Natural killer cell treated with Interleukin-12 subunit alpha and Interleukin-12 subunit beta and Interleukin-15 and Interleukin-18, amount 100 ng/mL, for 72 hours (primary cell): ENCODE data around the gene LRRC70. TPM values are rescaled to one million over a fixed set of nuclear protein-coding genes. Genes with fewer than 3 reads are reported as not detected.

ENCODE experiments used
- ATAC-seq, 2 donors: fragments of 150-1000 bp; cut with Tn5 transposase in 1 of 2; sonication (Bioruptor Pico), chemical (Tn5 transposase) in 1 of 2; 2 replicates each; pipeline ENCODE4 v1.10.0; 2021
- DNase-seq: peaks from one replicate; pipeline ENCODE4 v3.0.0; 2022; ENCODE audit warnings: low spot score
- H3K27ac Mint-ChIP-seq, 2 donors: 1 replicate in 1 of 2; 2 replicates in 1 of 2; pipeline ENCODE4 v1.8.0; 2022; ENCODE audit warnings: mixed read lengths in 2 of 2, mild to moderate bottlenecking in 1 of 2, moderate library complexity in 1 of 2
- H3K27me3 Mint-ChIP-seq, 2 donors: 1 replicate in 1 of 2; 2 replicates in 1 of 2; pipeline ENCODE4 v1.8.0; 2022; ENCODE audit warnings: mixed read lengths in 2 of 2
- H3K36me3 Mint-ChIP-seq: one replicate; pipeline ENCODE4 v1.8.0; 2022; ENCODE audit warnings: mixed read lengths
- H3K4me1 Mint-ChIP-seq, 2 donors: 1 replicate in 1 of 2; 2 replicates in 1 of 2; pipeline ENCODE4 v1.8.0; 2022; ENCODE audit warnings: low read depth in 2 of 2, mixed read lengths in 2 of 2, mild to moderate bottlenecking in 1 of 2
- H3K4me3 Mint-ChIP-seq: one replicate; pipeline ENCODE4 v1.8.0; 2022; ENCODE audit warnings: mixed read lengths
- H3K9me3 Mint-ChIP-seq: 2 replicates; pipeline ENCODE4 v1.8.0; 2022; ENCODE audit warnings: mixed read lengths
- total RNA-seq, 2 donors: library from RNA; stranded (reverse); gene quantifications; one replicate each; pipeline ENCODE4 v1.2.3, GENCODE V29; 2022

Gene LRRC70
- total RNA-seq, 2 donors from 2014 or later: 0.95 to 3.3 TPM

- H3K9me3 Mint-ChIP-seq: no peaks in the 10 kb centered on the region
- H3K4me1 Mint-ChIP-seq: no peaks in the 10 kb centered on the region
- ATAC-seq: no peak
- H3K27me3 Mint-ChIP-seq: no peaks in the 10 kb centered on the region
- no peaks in the 10 kb centered on the region for H3K36me3 Mint-ChIP-seq
- no peak for DNase-seq
- H3K27ac Mint-ChIP-seq: no peak overlapping the region
- H3K4me3 Mint-ChIP-seq: no peak overlapping the region
Measured at GRCh38 chr5:62626534-62626933, 47.9 kb downstream of the LRRC70 start.

- DNase-seq: no peak
- H3K4me1 Mint-ChIP-seq: no peaks in the 10 kb centered on the region
- H3K27me3 Mint-ChIP-seq: no peaks in the 10 kb centered on the region
- H3K4me3 Mint-ChIP-seq: no peak overlapping the region
- no peak for ATAC-seq
- no peaks in the 10 kb centered on the region for H3K9me3 Mint-ChIP-seq
- H3K36me3 Mint-ChIP-seq: no peaks in the 10 kb centered on the region
- H3K27ac Mint-ChIP-seq: no peak overlapping the region
Measured at GRCh38 chr5:62627121-62627520, 48.5 kb downstream of the LRRC70 start.

- Mint-ChIP-seq H3K9me3 (no peaks in the 10 kb centered on the region), H3K36me3 (no peaks in the 10 kb centered on the region), H3K27me3 (no peaks in the 10 kb centered on the region), H3K4me3 (no peak overlapping the region), H3K27ac (no peak overlapping the region), H3K4me1 (no peaks in the 10 kb centered on the region)
- no peak for DNase-seq
- ATAC-seq: no peak
Measured at GRCh38 chr5:62627901-62628300, 49.3 kb downstream of the LRRC70 start.

Other genes starting within 250 kb of the LRRC70 start
- 10 to 100 TPM; 30.8 to 40.4 TPM for gene DIMT1, start 174.9 kb upstream of the LRRC70 start, total RNA-seq
- gene IPO11, start 166.1 kb upstream of the LRRC70 start, total RNA-seq: 10 to 100 TPM; 33.5 to 77.2 TPM